Mesenchymal stem cell (in vitro differentiated cells and primary cell): ENCODE measurements around the gene ARRB1. TPM values are rescaled to one million over a fixed set of nuclear protein-coding genes. Genes with fewer than 3 reads are reported as not detected.
A peak's percentile ranks its signal among the peaks of the same experiment; 100 is the strongest.

Experiments used
- DNase-seq: peaks from one replicate; pipeline ENCODE4 v3.0.0-alpha.2; 2013
- H2AFZ ChIP-seq: one replicate; pipeline ENCODE4 v1.6.1; 2013; ENCODE audit warnings: low read depth, mild to moderate bottlenecking, control low read depth, inconsistent platforms, low read length, moderate library complexity
- H2AK5ac ChIP-seq: 2 replicates; pipeline ENCODE4 v1.6.1; 2013; ENCODE audit warnings: low read length, moderate library complexity, mild to moderate bottlenecking, inconsistent platforms; ENCODE audit not compliant: severe bottlenecking
- H2BK120ac ChIP-seq: one replicate; pipeline ENCODE4 v1.6.1; 2013; ENCODE audit warnings: low read depth, mild to moderate bottlenecking, inconsistent platforms, low read length, moderate library complexity
- H2BK12ac ChIP-seq, 2 experiments: one replicate each; pipeline ENCODE4 v1.6.1; 2013; ENCODE audit warnings: inconsistent platforms in 2 of 2, low read length in 2 of 2, mild to moderate bottlenecking in 2 of 2, moderate library complexity in 2 of 2, control low read depth in 1 of 2
- H2BK15ac ChIP-seq: one replicate; pipeline ENCODE4 v1.6.1; 2013; ENCODE audit warnings: mild to moderate bottlenecking, low read depth, inconsistent platforms; ENCODE audit not compliant: poor library complexity, severe bottlenecking
- H2BK5ac ChIP-seq: 2 replicates; pipeline ENCODE4 v1.6.1; 2013; ENCODE audit warnings: low read depth, mild to moderate bottlenecking, low read length, control low read depth, inconsistent platforms; ENCODE audit not compliant: poor library complexity, severe bottlenecking
- H3K14ac ChIP-seq, 2 experiments: one replicate each; pipeline ENCODE4 v1.6.1; 2013; ENCODE audit warnings: inconsistent platforms in 2 of 2, low read length in 2 of 2, control low read depth in 1 of 2, mild to moderate bottlenecking in 1 of 2, moderate library complexity in 1 of 2
- H3K18ac ChIP-seq, 2 experiments: one replicate each; pipeline ENCODE4 v1.6.1; 2013; ENCODE audit warnings: inconsistent platforms in 2 of 2, low read length in 2 of 2, control low read depth in 1 of 2, low read depth in 1 of 2, mild to moderate bottlenecking in 1 of 2
- H3K23ac ChIP-seq, 2 experiments: one replicate each; pipeline ENCODE4 v1.6.1; 2013; ENCODE audit warnings: inconsistent platforms in 2 of 2, low read length in 2 of 2, mild to moderate bottlenecking in 2 of 2, moderate library complexity in 2 of 2, control low read depth in 1 of 2
- H3K27ac ChIP-seq: 2 replicates; pipeline ENCODE4 v1.5.1; 2013; ENCODE audit warnings: mild to moderate bottlenecking, moderate library complexity, low read length, control low read depth, inconsistent platforms; ENCODE audit not compliant: poor library complexity, severe bottlenecking
- H3K27me3 ChIP-seq, 2 experiments: 2 replicates each; pipeline versions ENCODE4 v1.6.1 to v1.7.0; 2013; ENCODE audit warnings: low read length in 2 of 2, mild to moderate bottlenecking in 2 of 2, moderate library complexity in 2 of 2, control low read depth in 1 of 2, inconsistent platforms in 1 of 2; ENCODE audit not compliant: control insufficient read depth in 1 of 2, insufficient read depth in 1 of 2
- H3K36me3 ChIP-seq, 2 experiments: 2 replicates each; pipeline versions ENCODE4 v1.6.1 to v1.7.0; 2013; ENCODE audit warnings: low read length in 2 of 2, control low read depth in 1 of 2, inconsistent platforms in 1 of 2, low read depth in 1 of 2, mild to moderate bottlenecking in 1 of 2; ENCODE audit not compliant: insufficient read depth in 2 of 2, control insufficient read depth in 1 of 2
- H3K4ac ChIP-seq, 2 experiments: one replicate each; pipeline ENCODE4 v1.6.1; 2013; ENCODE audit warnings: inconsistent platforms in 2 of 2, low read length in 2 of 2, mild to moderate bottlenecking in 2 of 2, moderate library complexity in 2 of 2, control low read depth in 1 of 2, low read depth in 1 of 2
- H3K4me1 ChIP-seq: 2 replicates; pipeline ENCODE4 v1.6.1; 2013; ENCODE audit warnings: low read depth, low read length, control low read depth; ENCODE audit not compliant: control insufficient read depth, insufficient read depth
- H3K4me2 ChIP-seq: 2 replicates; pipeline ENCODE4 v1.6.1; 2013; ENCODE audit warnings: low read length, mild to moderate bottlenecking, inconsistent platforms; ENCODE audit not compliant: poor library complexity, severe bottlenecking
- H3K4me3 ChIP-seq, 2 experiments: 2 replicates each; pipeline versions ENCODE4 v1.5.1 to v1.7.0; 2013; ENCODE audit warnings: low read length in 2 of 2, mild to moderate bottlenecking in 2 of 2, control low read depth in 1 of 2, low read depth in 1 of 2; ENCODE audit not compliant: insufficient read depth in 1 of 2
- H3K79me1 ChIP-seq: replicated peaks from 2 replicates; pipeline ENCODE4 v1.6.1; 2013; ENCODE audit warnings: mild to moderate bottlenecking, control low read depth, low read length, inconsistent platforms; ENCODE audit not compliant: poor library complexity, severe bottlenecking
- H3K9ac ChIP-seq: 2 replicates; pipeline ENCODE4 v1.7.0; 2013; ENCODE audit warnings: mild to moderate bottlenecking, low read length, moderate library complexity
- H3K9me3 ChIP-seq: 2 replicates; pipeline ENCODE4 v1.7.0; 2013; ENCODE audit warnings: mild to moderate bottlenecking, low read length; ENCODE audit not compliant: control insufficient read depth
- H4K8ac ChIP-seq: one replicate; pipeline ENCODE4 v1.6.1; 2013; ENCODE audit warnings: inconsistent platforms, mild to moderate bottlenecking, low read length, moderate library complexity
- H4K91ac ChIP-seq: one replicate; pipeline ENCODE4 v1.6.1; 2013; ENCODE audit warnings: mild to moderate bottlenecking, low read length, inconsistent platforms
- WGBS: methylation state at CpG from one replicate; pipeline ENCODE4 v1.1.7; 2013; ENCODE audit warnings: mixed read lengths; 5-methylcytosine and 5-hydroxymethylcytosine counted together
- polyA plus RNA-seq, 2 experiments: library from polyadenylated mRNA; stranded (reverse); fragments of 200-250 nt; gene quantifications; one replicate each; pipeline ENCODE4 v1.2.3, GENCODE V29; 2013

Gene ARRB1
- polyA plus RNA-seq (2013, experiment 1 of 2), result 65.2 TPM
- polyA plus RNA-seq (2013, experiment 2 of 2), result 64.4 TPM

DNA sequence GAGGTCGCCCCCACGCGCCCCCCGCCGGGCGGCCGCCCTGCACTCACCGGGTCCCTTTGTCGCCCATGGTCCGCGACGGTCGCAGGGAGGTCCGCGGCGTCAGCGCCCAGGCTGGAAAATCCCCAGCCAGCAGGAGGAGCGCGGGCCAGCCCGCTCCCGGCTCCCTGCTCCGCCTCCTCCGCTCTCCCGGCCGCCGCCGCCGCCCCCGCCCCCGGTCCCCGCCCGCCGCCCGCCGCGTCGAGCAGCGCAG lies at the start of gene ARRB1:
ARRB1 (minus strand) TSS at position 121 of the 250 bp plus-strand sequence; CDS start at position 67, 54 bp downstream.
- H3K9me3 ChIP-seq, result no peaks in the 10 kb centered on the region
- H3K18ac ChIP-seq, result peak within 1 kb of the TSS; percentile 95 to 100
- peak within 1 kb of the TSS; percentile 86 for H2AFZ ChIP-seq
- no peaks in the 10 kb centered on the region for H3K27me3 ChIP-seq
- peak within 1 kb of the TSS in 1 of 2 experiments; percentile 100 for H3K14ac ChIP-seq
- H3K4ac ChIP-seq, result peak within 1 kb of the TSS; percentile 75 to 100
- H3K27ac ChIP-seq, result no peak within 1 kb of the TSS
- peak within 1 kb of the TSS; percentile 69 for H2BK120ac ChIP-seq
- peak within 1 kb of the TSS; percentile 96 for H4K91ac ChIP-seq
- H4K8ac ChIP-seq, result peak within 1 kb of the TSS; percentile 94
- H3K23ac ChIP-seq, result peak within 1 kb of the TSS in 1 of 2 experiments; percentile 98
- H3K4me3 ChIP-seq, result peak within 1 kb of the TSS; percentile 82 to 96
- no peaks in the 10 kb centered on the region for H3K36me3 ChIP-seq
- peaks cover 41% of the 10 kb centered on the region for H3K4me1 ChIP-seq
- H2BK12ac ChIP-seq, result peak within 1 kb of the TSS; percentile 35 to 97
- no peak within 1 kb of the TSS for H2AK5ac ChIP-seq
- H3K79me1 ChIP-seq, result peaks cover 14% of the 10 kb centered on the region
- DNase-seq, result no peak
- H2BK15ac ChIP-seq, result peak within 1 kb of the TSS; percentile 83
- no peak within 1 kb of the TSS for H2BK5ac ChIP-seq
- peak within 1 kb of the TSS; percentile 87 for H3K9ac ChIP-seq
- H3K4me2 ChIP-seq, result peak within 1 kb of the TSS; percentile 91
- WGBS, result under 1% methylated on average over 38 of the region's 38 CpGs

- no peak overlapping the region for H4K8ac ChIP-seq
- H3K36me3 ChIP-seq, result peaks cover 28 to 44% of the 10 kb centered on the region in 2 experiments
- no peak overlapping the region for H2BK15ac ChIP-seq
- no peak overlapping the region for H2AK5ac ChIP-seq
- no peak overlapping the region for H3K23ac ChIP-seq
- no peak overlapping the region for H2BK5ac ChIP-seq
- H3K14ac ChIP-seq, result no peak overlapping the region
- H2BK12ac ChIP-seq, result no peak overlapping the region
- no peaks in the 10 kb centered on the region for H3K9me3 ChIP-seq
- peak overlapping the region; percentile 83 to 89 for H3K4me3 ChIP-seq
- no peak overlapping the region for H2AFZ ChIP-seq
- peak overlapping the region; percentile 84 for H3K4me2 ChIP-seq
- no peaks in the 10 kb centered on the region for H3K79me1 ChIP-seq
- peak; percentile 46 for DNase-seq
- H3K9ac ChIP-seq, result peak overlapping the region; percentile 97
- H2BK120ac ChIP-seq, result no peak overlapping the region
- no peak overlapping the region for H4K91ac ChIP-seq
- H3K18ac ChIP-seq, result no peak overlapping the region
- no peaks in the 10 kb centered on the region for H3K27me3 ChIP-seq
- no peak overlapping the region for H3K4ac ChIP-seq
- WGBS, result 2% methylated on average over 9 of the region's 11 CpGs
- H3K4me1 ChIP-seq, result peaks cover 16% of the 10 kb centered on the region
- H3K27ac ChIP-seq, result peak overlapping the region; percentile 77
These were observed 48.8 kb upstream of the ARRB1 start for GRCh38 chr11:75400146-75400865.

GRCh38 chr11:75399344-75400145 lies 48.1 kb upstream of the ARRB1 start, which contains the start of gene RPS3:
RPS3 (plus strand) TSS chr11:75399518; CDS start chr11:75399548, 30 bp downstream.
- H3K36me3 ChIP-seq, result peaks cover 23 to 36% of the 10 kb centered on the region in 2 experiments
- peak within 1 kb of the TSS; percentile 98 for H4K8ac ChIP-seq
- H3K23ac ChIP-seq, result peak within 1 kb of the TSS in 1 of 2 experiments; percentile 97

DNA sequence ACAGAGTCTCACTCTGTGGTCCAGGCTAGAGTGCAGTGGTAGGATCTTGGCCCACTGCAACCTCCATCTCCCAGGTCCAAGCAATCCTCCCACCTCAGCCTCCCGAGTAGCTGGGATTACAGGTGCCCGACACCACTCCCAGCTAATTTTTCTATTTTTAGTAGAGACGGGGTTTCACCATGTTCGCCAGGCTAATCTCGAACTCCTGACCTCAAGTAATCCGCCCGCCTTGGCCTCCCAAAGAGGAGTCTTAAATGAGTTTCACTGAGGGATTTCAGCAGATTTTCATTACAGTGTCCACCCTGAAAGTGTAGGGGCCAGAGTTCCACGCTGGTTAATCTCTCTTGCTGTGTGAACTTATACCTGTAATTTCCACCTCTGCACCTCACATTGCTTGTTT lies 47.4 kb upstream of the ARRB1 start:
- Histone ChIP-seq H2BK5ac (no peak overlapping the region), H2BK120ac (no peak overlapping the region), H3K27ac (no peak overlapping the region), H2BK15ac (no peak overlapping the region), H3K4me2 (no peak overlapping the region), H3K4ac (no peak overlapping the region), H3K36me3 (peaks cover 17 to 30% of the 10 kb centered on the region in 2 experiments), H3K4me3 (no peak overlapping the region), H4K8ac (peak overlapping the region; percentile 3), H3K23ac (no peak overlapping the region), H4K91ac (no peak overlapping the region), H3K79me1 (no peaks in the 10 kb centered on the region), H2BK12ac (no peak overlapping the region), H3K4me1 (peaks cover 9% of the 10 kb centered on the region), H2AK5ac (no peak overlapping the region), H2AFZ (no peak overlapping the region), H3K18ac (no peak overlapping the region), H3K9me3 (no peaks in the 10 kb centered on the region), H3K14ac (no peak overlapping the region), H3K9ac (no peak overlapping the region), H3K27me3 (no peaks in the 10 kb centered on the region)
- 76% methylated on average over 8 of the region's 8 CpGs for WGBS
- no peak for DNase-seq

More at GRCh38 chr11:75399344-75400145, 48.1 kb upstream of the ARRB1 start, which contains the start of gene RPS3:
- peak within 1 kb of the TSS; percentile 71 for H4K91ac ChIP-seq
- H3K27me3 ChIP-seq, result no peaks in the 10 kb centered on the region
- H2AK5ac ChIP-seq, result peak within 1 kb of the TSS; percentile 55
- WGBS, result under 1% methylated on average over 47 of the region's 55 CpGs
- H3K4me2 ChIP-seq, result peak within 1 kb of the TSS; percentile 84
- peak within 1 kb of the TSS in 1 of 2 experiments; percentile 47 for H2BK12ac ChIP-seq
- peak within 1 kb of the TSS in 1 of 2 experiments; percentile 97 for H3K14ac ChIP-seq
- DNase-seq, result peak; percentile 95
- H3K9ac ChIP-seq, result peak within 1 kb of the TSS; percentile 97
- H3K18ac ChIP-seq, result peak within 1 kb of the TSS; percentile 78 to 96
- H3K4ac ChIP-seq, result peak within 1 kb of the TSS; percentile 29 to 95
- H2BK120ac ChIP-seq, result peak within 1 kb of the TSS; percentile 9
- H3K4me3 ChIP-seq, result peak within 1 kb of the TSS; percentile 83 to 89
- peak within 1 kb of the TSS; percentile 77 for H3K27ac ChIP-seq
- H2BK15ac ChIP-seq, result no peak within 1 kb of the TSS
- H2BK5ac ChIP-seq, result peak within 1 kb of the TSS; percentile 95
- no peak within 1 kb of the TSS for H2AFZ ChIP-seq
- no peaks in the 10 kb centered on the region for H3K9me3 ChIP-seq
- no peaks in the 10 kb centered on the region for H3K79me1 ChIP-seq
- peaks cover 14% of the 10 kb centered on the region for H3K4me1 ChIP-seq
